Endothelial cell of umbilical vein (primary cell): Measurements from ENCODE around the gene MAPK6. TPM values are rescaled to one million over a fixed set of nuclear protein-coding genes. Genes with fewer than 3 reads are reported as not detected.

Experiments used
- BruUV-seq: library from RNA; stranded (reverse); fragments of 400-500 nt; replicated peaks from 2 replicates; lab custom pipeline; 2021; lab: Mats Ljungman, UMichigan
- CTCF ChIA-PET: fragments of 300-600, 350-600 bp; sonication (Branson Sonifier 250); formaldehyde crosslinking; loops from one replicate; lab custom pipeline; 2021; ENCODE audit warnings: antibody characterized with exemption, inconsistent platforms; lab: Charles Lee
- POLR2A ChIA-PET: fragments of 300-600, 350-600 bp; sonication (Branson Sonifier 250); formaldehyde crosslinking; loops from one replicate; lab custom pipeline; 2021; ENCODE audit warnings: antibody characterized with exemption, inconsistent platforms; lab: Charles Lee
- DNase-seq: peaks from one replicate; pipeline ENCODE4 v3.0.0-alpha.2; 2011; ENCODE audit warnings: low read depth, low spot score
- FAIRE-seq: peaks from 2 replicates; lab custom pipeline; 2011; peaks lifted over from hg19 to GRCh38; lab: Jason Lieb, UNC
- H2AFZ ChIP-seq: 2 replicates; pipeline ENCODE4 v1.6.0; 2012; ENCODE audit warnings: low read depth, low read length, control low read depth, inconsistent platforms
- H3K27ac ChIP-seq: 2 replicates; pipeline ENCODE4 v1.5.1; 2011; ENCODE audit warnings: low read depth, mild to moderate bottlenecking, control low read depth, low read length, moderate library complexity; ENCODE audit not compliant: insufficient read depth
- H3K27me3 ChIP-seq, 2 experiments: 2 replicates each; pipeline versions ENCODE4 v1.6.0 to v1.6.1; 2011; ENCODE audit warnings: low read length in 2 of 2, mixed read lengths in 1 of 2; ENCODE audit not compliant: control insufficient read depth in 2 of 2, insufficient read depth in 2 of 2
- H3K36me3 ChIP-seq, 2 experiments: 2 replicates in 1 of 2; 3 replicates in 1 of 2; pipeline ENCODE4 v1.5.1; 2011; ENCODE audit warnings: low read length in 2 of 2, mild to moderate bottlenecking in 1 of 2, moderate library complexity in 1 of 2; ENCODE audit not compliant: control insufficient read depth in 2 of 2, insufficient read depth in 2 of 2; ENCODE audit errors: extremely low read depth in 1 of 2
- H3K4me1 ChIP-seq: 3 replicates; pipeline ENCODE4 v1.5.1; 2011; ENCODE audit warnings: mild to moderate bottlenecking, low read length; ENCODE audit not compliant: control insufficient read depth, insufficient read depth; ENCODE audit errors: extremely low read depth
- H3K4me2 ChIP-seq: 2 replicates; pipeline ENCODE4 v1.6.1; 2011; ENCODE audit warnings: low read length, control low read depth, mixed read lengths; ENCODE audit not compliant: insufficient read depth
- H3K4me3 ChIP-seq, 3 experiments: fragments of 200-600 bp in 1 of 3; sonication (generic), shearing (Covaris generic) in 1 of 3; replicated peaks in 1 of 3; 2 replicates each; pipeline ENCODE4 v1.5.1; 2011 to 2016; ENCODE audit warnings: control low read depth in 3 of 3, low read length in 3 of 3, mild to moderate bottlenecking in 2 of 3, inconsistent platforms in 1 of 3, low read depth in 1 of 3, moderate library complexity in 1 of 3; ENCODE audit not compliant: insufficient read depth in 1 of 3
- H3K79me2 ChIP-seq: 2 replicates; pipeline ENCODE4 v1.6.0; 2012; ENCODE audit warnings: low read length, inconsistent platforms; ENCODE audit not compliant: control insufficient read depth, insufficient read depth
- H3K9ac ChIP-seq: replicated peaks from 2 replicates; pipeline ENCODE3; 2011; ENCODE audit warnings: low read length, control low read depth; ENCODE audit not compliant: insufficient read depth; ENCODE audit errors: extremely low read depth
- H3K9me1 ChIP-seq: replicated peaks from 3 replicates; pipeline ENCODE4 v1.6.0; 2011; ENCODE audit warnings: mild to moderate bottlenecking, low read length; ENCODE audit not compliant: control insufficient read depth, insufficient read depth; ENCODE audit errors: extremely low read depth
- H3K9me3 ChIP-seq: replicated peaks from 2 replicates; pipeline ENCODE4 v1.5.1; 2012; ENCODE audit warnings: low read length, inconsistent platforms; ENCODE audit not compliant: control insufficient read depth, insufficient read depth
- H4K20me1 ChIP-seq: replicated peaks from 2 replicates; pipeline ENCODE3; 2011; ENCODE audit warnings: mild to moderate bottlenecking, low read length; ENCODE audit not compliant: control insufficient read depth, insufficient read depth; ENCODE audit errors: extremely low read depth
- EZH2 ChIP-seq: IDR thresholded peaks from 2 replicates; pipeline ENCODE4 v1.6.1; 2012; ENCODE audit warnings: borderline replicate concordance, low read depth, mild to moderate bottlenecking, moderate library complexity, low read length, inconsistent platforms; ENCODE audit not compliant: severe bottlenecking
- FOS ChIP-seq: IDR thresholded peaks from 2 replicates; pipeline ENCODE4 v1.6.1; 2011; ENCODE audit warnings: mild to moderate bottlenecking, low read length, moderate library complexity, borderline replicate concordance; ENCODE audit not compliant: insufficient read depth
- GATA2 ChIP-seq: IDR thresholded peaks from 2 replicates; pipeline ENCODE4 v1.7.0; 2011; ENCODE audit warnings: low read depth, mild to moderate bottlenecking, moderate library complexity, mixed read lengths, low read length; ENCODE audit not compliant: insufficient read length, insufficient read depth
- JUN ChIP-seq: IDR thresholded peaks from 2 replicates; pipeline ENCODE4 v1.6.1; 2011; ENCODE audit warnings: borderline replicate concordance, low read depth; ENCODE audit not compliant: insufficient read length, insufficient read depth
- MYC ChIP-seq: IDR thresholded peaks from one replicate; pipeline ENCODE4 v1.6.1; 2011; ENCODE audit warnings: mild to moderate bottlenecking, low read depth, low read length
- POLR2AphosphoS5 ChIP-seq: IDR thresholded peaks from 2 replicates; pipeline ENCODE4 v1.6.1; 2012; ENCODE audit warnings: low read depth, mild to moderate bottlenecking, control low read depth, low read length, moderate library complexity; ENCODE audit not compliant: insufficient read depth
- dilution Hi-C: fragments of 300-500 bp; cut with MboI; formaldehyde crosslinking; loops from one replicate; pipeline ENCODE4 v1.15.0; 2019; ENCODE audit warnings: low sequenced_read_pairs; ENCODE audit not compliant: extremely low pct_ligation_motif_present
- intact Hi-C: fragments of 100-400 bp; cut with micrococcal nuclease; formaldehyde crosslinking; loops from one replicate; pipeline ENCODE4 v1.10.0; 2022
- polyA plus RNA-seq, 4 experiments: library from polyadenylated mRNA; depleted of rRNA in 3 of 4; stranded (reverse) in 3 of 4; unstranded in 1 of 4; fragments of >200 nt; gene quantifications; 2 replicates each; pipeline versions ENCODE4 v1.2.1 to v1.2.3, GENCODE V29; 2011 to 2012; ENCODE audit warnings: missing spikeins in 1 of 4
- total RNA-seq: library from RNA; stranded (reverse); gene quantifications from 2 replicates; pipeline ENCODE4 v1.2.3, GENCODE V29; 2021

The MAPK6 gene
- total and polyA plus RNA-seq, 2 donors (not counting 3 experiments of a cell fraction or from before 2014, with no cell fraction given), result 10.9 to 37.4 TPM

DNA sequence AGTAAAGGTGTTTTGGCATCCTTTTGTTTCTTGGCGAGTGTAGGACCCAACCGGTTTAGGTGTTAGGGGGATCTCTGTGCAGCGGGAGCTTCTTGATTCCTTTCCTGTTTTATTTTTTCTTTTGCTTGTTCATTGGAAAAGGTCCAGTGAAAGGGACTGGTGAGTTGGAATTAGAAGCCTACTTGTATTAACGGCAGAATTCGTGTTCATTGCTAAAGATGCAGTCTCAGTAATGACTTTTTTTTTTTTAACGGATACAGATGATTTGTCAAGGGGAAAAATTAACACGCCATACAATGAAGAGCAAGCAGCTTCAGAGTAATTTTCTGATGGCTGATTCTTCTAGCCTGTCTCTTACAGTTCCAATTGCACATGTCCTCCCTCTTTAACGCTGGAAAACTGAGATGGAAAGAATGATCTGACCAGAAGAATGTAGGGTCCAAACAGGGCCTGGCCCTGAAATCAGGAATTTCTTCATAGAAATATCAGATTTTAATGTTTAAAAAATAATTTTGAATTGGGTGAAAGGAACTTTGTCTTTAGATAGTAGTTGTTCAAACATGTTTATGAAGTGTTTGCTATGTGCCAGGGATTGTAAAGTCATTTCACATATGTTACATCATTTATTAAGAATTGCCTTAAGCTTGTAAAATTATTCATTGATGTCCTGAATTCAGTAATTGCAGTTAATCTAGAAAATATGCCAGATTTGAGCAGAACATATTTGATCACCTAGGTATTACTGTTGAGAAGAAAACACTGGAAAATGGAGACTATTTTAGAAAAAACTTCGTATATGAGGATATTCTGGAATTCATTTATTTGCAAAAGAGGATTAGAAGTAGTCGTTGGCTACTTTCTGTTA, 1.4 kb downstream of the MAPK6 start:
- Histone ChIP-seq H2AFZ (peak overlapping the region; percentile 41), H3K4me2 (peak overlapping the region; percentile 100), H4K20me1 (no peaks in the 10 kb centered on the region), H3K9ac (peak overlapping the region; percentile 99), H3K4me3 (peak overlapping the region; percentile 73 to 99 (median 90)), H3K27me3 (no peaks in the 10 kb centered on the region), H3K27ac (peak overlapping the region; percentile 96), H3K9me1 (no peaks in the 10 kb centered on the region), H3K36me3 (no peaks in the 10 kb centered on the region), H3K79me2 (peaks cover 55% of the 10 kb centered on the region), H3K9me3 (no peaks in the 10 kb centered on the region), H3K4me1 (peaks cover 25% of the 10 kb centered on the region)
- ChIA-PET POLR2A (interaction anchor here (0.7 to 1.4 kb wide), 6 partner anchors 13 to 69 kb away, joined by 3 to 6 read pairs (median 3); no protein-coding TSS in a partner anchor), CTCF (interaction anchor here (0.8 to 3.1 kb wide), 10 partner anchors 8 to 207 kb away, joined by 3 to 20 read pairs (median 4); partner anchors contain the start of gene LEO1)
- peak; percentile 69 for DNase-seq
- TF ChIP-seq EZH2, result no peak
- no peak for TF ChIP-seq POLR2AphosphoS5
- BruUV-seq, result TSS peak; percentile 63
- FAIRE-seq, result no peak
- intact Hi-C loops, result loop anchor here (2.0 kb wide), 2 partner anchors 58 to 120 kb away; no protein-coding TSS in a partner anchor
- dilution Hi-C loops, result no loop called here

DNA sequence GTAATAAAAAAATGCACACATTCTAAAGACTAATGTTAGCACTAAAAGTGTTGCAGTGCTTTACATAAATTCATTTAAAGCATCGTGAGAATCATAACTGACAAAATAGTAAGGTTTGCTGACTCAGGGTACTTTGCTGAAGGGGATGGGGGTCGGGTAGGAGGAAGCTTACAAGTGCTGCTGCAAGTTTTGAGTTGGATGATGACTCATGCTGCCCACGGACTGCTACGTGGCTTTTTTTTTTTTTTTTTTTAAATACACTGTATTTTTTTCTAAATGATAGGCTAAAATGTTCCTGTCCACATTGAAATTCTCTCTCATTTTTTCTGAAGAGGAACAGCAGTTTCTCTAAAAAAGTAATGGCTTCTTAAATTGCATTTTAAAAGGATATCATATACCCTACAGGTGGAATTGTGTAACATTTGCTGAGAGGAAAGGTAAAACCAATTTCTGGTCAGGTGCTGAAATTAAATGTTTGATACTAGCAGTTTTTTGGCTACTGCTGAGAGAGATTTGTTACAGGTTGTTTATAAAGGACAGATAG, 2.2 kb downstream of the MAPK6 start:
- ChIA-PET POLR2A (interaction anchor here (0.7 to 1.0 kb wide), 4 partner anchors 27 to 70 kb away, joined by 3 to 6 read pairs (median 3); no protein-coding TSS in a partner anchor), CTCF (interaction anchor here (1.0 to 3.1 kb wide), 8 partner anchors 9 to 187 kb away, joined by 3 to 20 read pairs (median 4); partner anchors contain the start of gene LEO1)
- peak; percentile 85 for DNase-seq
- H3K9ac ChIP-seq, result peak overlapping the region; percentile 99
- no peaks in the 10 kb centered on the region for H3K27me3 ChIP-seq
- dilution Hi-C loops (no loop called here), intact Hi-C loops (loop anchor here (2.0 kb wide), 2 partner anchors 58 to 120 kb away; no protein-coding TSS in a partner anchor)
- H3K9me1 ChIP-seq, result no peaks in the 10 kb centered on the region
- H3K36me3 ChIP-seq, result no peaks in the 10 kb centered on the region
- H3K9me3 ChIP-seq, result no peaks in the 10 kb centered on the region
- TF ChIP-seq FOS, result peak; percentile 97
- TF ChIP-seq GATA2, result no peak
- peak; percentile 33 for TF ChIP-seq POLR2AphosphoS5
- no peak for TF ChIP-seq MYC
- peak; percentile 87 for TF ChIP-seq JUN
- no TSS peak for BruUV-seq
- H3K4me2 ChIP-seq, result peak overlapping the region; percentile 100
- peaks cover 62% of the 10 kb centered on the region for H3K79me2 ChIP-seq
- peak overlapping the region; percentile 73 to 99 (median 90) for H3K4me3 ChIP-seq
- H4K20me1 ChIP-seq, result no peaks in the 10 kb centered on the region
- no peak overlapping the region for H2AFZ ChIP-seq
- H3K4me1 ChIP-seq, result peaks cover 25% of the 10 kb centered on the region
- peak overlapping the region; percentile 96 for H3K27ac ChIP-seq
- FAIRE-seq, result peak; percentile 76
